Osteoblast (primary cell): ENCODE results near the gene AMIGO3. TPM values are rescaled to one million over a fixed set of nuclear protein-coding genes. Genes with fewer than 3 reads are reported as not detected.

Experiments used
- DNase-seq: peaks from one replicate; pipeline ENCODE4 v3.0.0; 2011; ENCODE audit warnings: low spot score, mixed read lengths; ENCODE audit not compliant: insufficient read length; ENCODE audit errors: missing footprints
- H2AFZ ChIP-seq: 2 replicates; pipeline ENCODE4 v1.6.0; 2011; ENCODE audit warnings: mild to moderate bottlenecking, low read length
- H3K27ac ChIP-seq: 2 replicates; pipeline ENCODE4 v1.5.1; 2011; ENCODE audit warnings: mild to moderate bottlenecking, low read depth, low read length, moderate library complexity
- H3K27me3 ChIP-seq: 2 replicates; pipeline ENCODE4 v1.6.0; 2012; ENCODE audit warnings: mild to moderate bottlenecking, control low read depth, inconsistent platforms, low read length, moderate library complexity; ENCODE audit not compliant: insufficient read depth
- H3K36me3 ChIP-seq: 2 replicates; pipeline ENCODE4 v1.5.1; 2011; ENCODE audit warnings: mild to moderate bottlenecking, low read length, control low read depth, moderate library complexity; ENCODE audit not compliant: insufficient read depth
- H3K4me1 ChIP-seq: 2 replicates; pipeline ENCODE4 v1.5.1; 2011; ENCODE audit warnings: mild to moderate bottlenecking, low read length, control low read depth, moderate library complexity; ENCODE audit not compliant: insufficient read depth
- H3K4me2 ChIP-seq: 2 replicates; pipeline ENCODE4 v1.6.0; 2011; ENCODE audit warnings: mild to moderate bottlenecking, low read length; ENCODE audit not compliant: insufficient read depth
- H3K4me3 ChIP-seq: fragments of 200-600 bp; sonication (generic); 3 replicates; pipeline ENCODE4 v1.5.1; 2012; ENCODE audit warnings: mild to moderate bottlenecking, low read length, inconsistent platforms; ENCODE audit not compliant: insufficient read depth
- H3K79me2 ChIP-seq: 2 replicates; pipeline ENCODE4 v1.6.0; 2012; ENCODE audit warnings: mild to moderate bottlenecking, low read length, control low read depth, inconsistent platforms; ENCODE audit not compliant: insufficient read depth
- H3K9me3 ChIP-seq: 2 replicates; pipeline ENCODE4 v1.5.1; 2011; ENCODE audit warnings: low read depth, low read length, control low read depth
- H4K20me1 ChIP-seq: 2 replicates; pipeline ENCODE4 v1.6.0; 2012; ENCODE audit warnings: mild to moderate bottlenecking, low read length, control low read depth; ENCODE audit not compliant: insufficient read depth
- total RNA-seq: library from RNA; depleted of rRNA; stranded (reverse); fragments of >200 nt; gene quantifications from 2 replicates; pipeline ENCODE4 v1.2.3, GENCODE V29; 2012
- TF ChIP-seq, protein P1 (sequence below): IDR thresholded peaks from 2 replicates; pipeline ENCODE4 v1.5.1; 2011; ENCODE audit warnings: mild to moderate bottlenecking, low read depth, low read length, moderate library complexity; ENCODE audit errors: extremely low read depth

The AMIGO3 gene, protein sequence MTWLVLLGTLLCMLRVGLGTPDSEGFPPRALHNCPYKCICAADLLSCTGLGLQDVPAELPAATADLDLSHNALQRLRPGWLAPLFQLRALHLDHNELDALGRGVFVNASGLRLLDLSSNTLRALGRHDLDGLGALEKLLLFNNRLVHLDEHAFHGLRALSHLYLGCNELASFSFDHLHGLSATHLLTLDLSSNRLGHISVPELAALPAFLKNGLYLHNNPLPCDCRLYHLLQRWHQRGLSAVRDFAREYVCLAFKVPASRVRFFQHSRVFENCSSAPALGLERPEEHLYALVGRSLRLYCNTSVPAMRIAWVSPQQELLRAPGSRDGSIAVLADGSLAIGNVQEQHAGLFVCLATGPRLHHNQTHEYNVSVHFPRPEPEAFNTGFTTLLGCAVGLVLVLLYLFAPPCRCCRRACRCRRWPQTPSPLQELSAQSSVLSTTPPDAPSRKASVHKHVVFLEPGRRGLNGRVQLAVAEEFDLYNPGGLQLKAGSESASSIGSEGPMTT
- total RNA-seq: 0.29 and 1.8 TPM in 2 replicates

DNA sequence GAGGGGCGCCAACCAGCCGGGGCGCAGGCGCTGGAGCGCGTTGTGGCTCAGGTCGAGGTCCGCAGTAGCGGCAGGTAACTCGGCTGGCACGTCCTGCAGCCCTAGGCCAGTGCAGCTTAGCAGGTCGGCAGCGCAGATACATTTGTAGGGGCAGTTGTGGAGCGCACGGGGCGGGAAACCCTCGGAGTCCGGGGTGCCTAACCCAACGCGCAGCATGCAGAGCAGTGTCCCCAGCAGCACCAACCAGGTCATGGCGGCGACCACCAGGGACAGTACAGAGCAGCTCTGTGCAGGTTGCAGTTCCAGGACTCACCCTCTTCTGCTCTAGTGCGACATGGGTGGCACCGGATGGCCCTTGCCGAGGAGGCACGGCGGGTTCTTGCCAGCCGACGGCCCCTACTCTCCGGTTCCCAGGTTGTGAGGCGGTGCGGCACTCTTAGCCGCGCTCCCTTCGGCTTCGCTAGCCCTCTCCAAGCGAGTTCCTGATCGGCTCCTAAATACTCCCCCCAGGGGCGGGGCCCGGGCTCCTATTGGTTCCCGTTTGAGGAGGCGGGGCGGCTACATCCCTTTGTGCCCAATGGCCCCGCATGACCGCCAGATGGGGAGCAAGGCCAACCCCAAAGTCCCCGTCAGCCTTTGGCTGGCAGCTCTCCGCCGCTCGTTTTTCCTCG lies at the start of gene AMIGO3:
Gene AMIGO3, minus strand, starts transcription at position 471 of the 671 bp plus-strand sequence. Its CDS starts 219 bp downstream, at position 252.
- peaks cover 20% of the 10 kb centered on the region for H3K79me2 ChIP-seq
- peak; percentile 100 for DNase-seq
- H2AFZ ChIP-seq: no peak within 1 kb of the TSS
- H3K27ac ChIP-seq: no peak within 1 kb of the TSS
- TF ChIP-seq, protein P1, sequence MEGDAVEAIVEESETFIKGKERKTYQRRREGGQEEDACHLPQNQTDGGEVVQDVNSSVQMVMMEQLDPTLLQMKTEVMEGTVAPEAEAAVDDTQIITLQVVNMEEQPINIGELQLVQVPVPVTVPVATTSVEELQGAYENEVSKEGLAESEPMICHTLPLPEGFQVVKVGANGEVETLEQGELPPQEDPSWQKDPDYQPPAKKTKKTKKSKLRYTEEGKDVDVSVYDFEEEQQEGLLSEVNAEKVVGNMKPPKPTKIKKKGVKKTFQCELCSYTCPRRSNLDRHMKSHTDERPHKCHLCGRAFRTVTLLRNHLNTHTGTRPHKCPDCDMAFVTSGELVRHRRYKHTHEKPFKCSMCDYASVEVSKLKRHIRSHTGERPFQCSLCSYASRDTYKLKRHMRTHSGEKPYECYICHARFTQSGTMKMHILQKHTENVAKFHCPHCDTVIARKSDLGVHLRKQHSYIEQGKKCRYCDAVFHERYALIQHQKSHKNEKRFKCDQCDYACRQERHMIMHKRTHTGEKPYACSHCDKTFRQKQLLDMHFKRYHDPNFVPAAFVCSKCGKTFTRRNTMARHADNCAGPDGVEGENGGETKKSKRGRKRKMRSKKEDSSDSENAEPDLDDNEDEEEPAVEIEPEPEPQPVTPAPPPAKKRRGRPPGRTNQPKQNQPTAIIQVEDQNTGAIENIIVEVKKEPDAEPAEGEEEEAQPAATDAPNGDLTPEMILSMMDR: peak; percentile 46
- H3K27me3 ChIP-seq: no peaks in the 10 kb centered on the region
- H3K9me3 ChIP-seq: no peaks in the 10 kb centered on the region
- H3K4me3 ChIP-seq: peak within 1 kb of the TSS; percentile 70
- H3K4me1 ChIP-seq: peaks cover 16% of the 10 kb centered on the region
- peak within 1 kb of the TSS; percentile 97 for H3K4me2 ChIP-seq
- H4K20me1 ChIP-seq: peaks cover 22% of the 10 kb centered on the region
- H3K36me3 ChIP-seq: peaks cover 20% of the 10 kb centered on the region

DNA sequence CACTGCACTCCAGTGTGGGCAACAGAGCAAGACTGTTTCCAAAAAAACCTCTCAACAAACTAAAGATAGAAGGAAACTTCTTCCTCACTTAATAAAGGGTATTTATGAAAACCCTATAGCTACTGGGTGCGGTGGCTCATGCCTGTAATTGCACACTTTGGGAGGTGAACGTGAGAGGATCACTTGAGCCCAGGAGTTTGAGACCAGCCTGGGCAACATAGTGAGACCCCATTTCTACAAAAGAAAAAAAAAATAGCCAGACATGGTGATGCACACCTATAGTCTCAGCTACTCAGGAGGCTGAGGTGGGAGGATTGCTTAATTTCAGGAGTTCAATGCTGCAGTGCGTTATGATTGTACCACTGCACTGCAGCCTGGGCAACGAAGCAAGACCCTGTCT lies 44.5 kb upstream of the AMIGO3 start:
- H4K20me1 ChIP-seq: peaks cover 39% of the 10 kb centered on the region
- H3K9me3 ChIP-seq: no peaks in the 10 kb centered on the region
- no peak for DNase-seq
- H3K27me3 ChIP-seq: no peaks in the 10 kb centered on the region
- no peak overlapping the region for H3K4me2 ChIP-seq
- H3K4me1 ChIP-seq: no peaks in the 10 kb centered on the region
- no peak overlapping the region for H2AFZ ChIP-seq
- TF ChIP-seq, protein P1: no peak
- no peaks in the 10 kb centered on the region for H3K36me3 ChIP-seq
- no peak overlapping the region for H3K4me3 ChIP-seq
- H3K27ac ChIP-seq: no peak overlapping the region
- H3K79me2 ChIP-seq: peaks cover 85% of the 10 kb centered on the region

DNA sequence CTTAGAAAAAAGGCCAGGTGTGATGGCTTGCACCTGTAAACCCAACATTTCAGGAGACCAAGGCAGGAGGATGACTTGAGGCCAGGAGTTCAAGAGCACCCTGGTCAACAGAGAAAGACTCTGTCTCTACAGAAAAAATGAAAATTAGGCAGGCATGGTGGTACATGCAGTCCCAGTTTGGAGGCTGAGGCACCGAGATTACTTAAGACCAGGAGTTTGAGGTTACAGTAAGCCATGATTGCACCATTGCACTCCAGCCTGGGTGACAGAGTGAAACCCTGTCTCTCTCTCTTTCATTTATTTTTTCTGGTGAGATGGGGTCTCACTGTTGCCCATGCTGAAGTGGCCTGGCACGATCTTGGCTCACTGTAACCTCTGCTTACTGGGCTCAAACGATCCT lies 42.2 kb upstream of the AMIGO3 start:
- Histone ChIP-seq H3K4me2 (no peak overlapping the region), H3K36me3 (no peaks in the 10 kb centered on the region), H3K27me3 (no peaks in the 10 kb centered on the region), H3K4me3 (no peak overlapping the region), H3K4me1 (no peaks in the 10 kb centered on the region), H4K20me1 (peaks cover 36% of the 10 kb centered on the region), H3K27ac (no peak overlapping the region), H3K79me2 (peaks cover 85% of the 10 kb centered on the region), H2AFZ (no peak overlapping the region), H3K9me3 (no peaks in the 10 kb centered on the region)
- DNase-seq: no peak
- TF ChIP-seq, protein P1: no peak

DNA sequence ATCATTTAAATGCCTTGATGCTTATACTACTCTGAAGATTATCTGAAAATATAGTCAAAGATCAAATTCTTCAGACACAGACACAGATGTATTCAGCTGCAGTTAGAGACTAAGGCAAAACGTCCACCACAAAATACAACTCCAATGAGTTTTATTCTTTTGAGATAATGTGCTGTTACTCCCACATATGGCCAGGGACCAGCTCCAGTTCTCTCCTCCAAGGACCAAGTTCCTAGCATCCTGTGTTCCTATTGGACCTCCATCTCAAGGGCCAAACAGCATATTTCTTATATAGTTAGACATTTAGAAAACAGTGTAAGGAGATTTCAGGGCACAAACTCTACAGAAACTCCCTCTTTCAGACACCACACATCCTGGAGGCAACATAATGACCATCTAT lies 39.7 kb upstream of the AMIGO3 start:
- no peak overlapping the region for H3K4me3 ChIP-seq
- no peaks in the 10 kb centered on the region for H3K4me1 ChIP-seq
- H3K36me3 ChIP-seq: no peaks in the 10 kb centered on the region
- no peak overlapping the region for H2AFZ ChIP-seq
- no peak overlapping the region for H3K27ac ChIP-seq
- H4K20me1 ChIP-seq: peaks cover 43% of the 10 kb centered on the region
- no peaks in the 10 kb centered on the region for H3K27me3 ChIP-seq
- TF ChIP-seq, protein P1: no peak
- H3K79me2 ChIP-seq: peaks cover 86% of the 10 kb centered on the region
- H3K9me3 ChIP-seq: no peaks in the 10 kb centered on the region
- H3K4me2 ChIP-seq: no peak overlapping the region
- no peak for DNase-seq
